ENCODE results near the gene BMP7.

The BMP7 gene

GRCh38 chr20:57213924-57214323, 52.5 kb downstream of the BMP7 start:
- TF ChIP-seq ZNF70 (CRISPR knock-in tag; IDR thresholded peaks at IDR 0.05) (no peak), TSHZ2 (CRISPR knock-in tag; IDR thresholded peaks at IDR 0.05) (no peak), TCF4 (CRISPR knock-in tag; IDR thresholded peaks at IDR 0.05; ENCODE audit: borderline replicate concordance) (no peak), ARNTL (CRISPR knock-in tag; IDR thresholded peaks at IDR 0.05; ENCODE audit: borderline replicate concordance, low read depth) (no peak), CREB5 (CRISPR knock-in tag; IDR thresholded peaks at IDR 0.05; ENCODE audit: low read depth) (no peak), ZNF8 (CRISPR knock-in tag; IDR thresholded peaks at IDR 0.05) (no peak), SNAI2 (CRISPR knock-in tag; IDR thresholded peaks at IDR 0.05) (no peak), CSDC2 (CRISPR knock-in tag; IDR thresholded peaks at IDR 0.05) (no peak), ISL1 (CRISPR knock-in tag; IDR thresholded peaks at IDR 0.05) (no peak), CSRNP3 (CRISPR knock-in tag; IDR thresholded peaks at IDR 0.05) (no peak), PPARA (CRISPR knock-in tag; IDR thresholded peaks at IDR 0.05; ENCODE audit: borderline replicate concordance) (no peak), ZFP30 (CRISPR knock-in tag; IDR thresholded peaks at IDR 0.05) (no peak), TOX (CRISPR knock-in tag; IDR thresholded peaks at IDR 0.05; ENCODE audit: borderline replicate concordance) (no peak)
- ATAC-seq, result no peak

- no peak for ATAC-seq
These were observed 53.1 kb downstream of the BMP7 start for GRCh38 chr20:57213291-57213690.

More at GRCh38 chr20:57213291-57213690, 53.1 kb downstream of the BMP7 start:
- TF ChIP-seq TSHZ2 (CRISPR knock-in tag; IDR thresholded peaks at IDR 0.05), result no peak
- no peak for TF ChIP-seq SNAI2 (CRISPR knock-in tag; IDR thresholded peaks at IDR 0.05)
- no peak for TF ChIP-seq PATZ1 (CRISPR knock-in tag; IDR thresholded peaks at IDR 0.05; ENCODE audit: borderline replicate concordance)
- no peak for TF ChIP-seq ARNTL (CRISPR knock-in tag; IDR thresholded peaks at IDR 0.05; ENCODE audit: borderline replicate concordance, low read depth)
- TF ChIP-seq ZC3H10 (CRISPR knock-in tag; IDR thresholded peaks at IDR 0.05), result no peak
- no peak for TF ChIP-seq TCF4 (CRISPR knock-in tag; IDR thresholded peaks at IDR 0.05; ENCODE audit: borderline replicate concordance)
- no peak for TF ChIP-seq POU6F1 (CRISPR knock-in tag; IDR thresholded peaks at IDR 0.05; ENCODE audit: borderline replicate concordance, low read depth)
- no peak for TF ChIP-seq ZFP30 (CRISPR knock-in tag; IDR thresholded peaks at IDR 0.05)
- no peak for TF ChIP-seq OSR1 (CRISPR knock-in tag; IDR thresholded peaks at IDR 0.05)
- no peak for TF ChIP-seq TOX (CRISPR knock-in tag; IDR thresholded peaks at IDR 0.05; ENCODE audit: borderline replicate concordance)
- TF ChIP-seq GLIS3 (CRISPR knock-in tag; IDR thresholded peaks at IDR 0.05), result no peak
- TF ChIP-seq ISL1 (CRISPR knock-in tag; IDR thresholded peaks at IDR 0.05), result no peak
- no peak for TF ChIP-seq CSRNP3 (CRISPR knock-in tag; IDR thresholded peaks at IDR 0.05)
- no peak for TF ChIP-seq CSDC2 (CRISPR knock-in tag; IDR thresholded peaks at IDR 0.05)
- TF ChIP-seq ESRRG (CRISPR knock-in tag; IDR thresholded peaks at IDR 0.05), result no peak
- no peak for TF ChIP-seq ZNF8 (CRISPR knock-in tag; IDR thresholded peaks at IDR 0.05)
- no peak for TF ChIP-seq PPARA (CRISPR knock-in tag; IDR thresholded peaks at IDR 0.05; ENCODE audit: borderline replicate concordance)
